IPS-NIHi11 (cell line): ENCODE data around the gene CACTIN.
"Not testable (repeated sequence)": the region's sequence is repeated elsewhere in the genome, so short reads cannot be mapped to it uniquely, and the experiment has no call there.

Experiments used
- DNase-seq: peaks from one replicate; pipeline ENCODE4 v3.0.0; 2012; ENCODE audit warnings: mixed read lengths, low spot score

CACTIN gene

DNA sequence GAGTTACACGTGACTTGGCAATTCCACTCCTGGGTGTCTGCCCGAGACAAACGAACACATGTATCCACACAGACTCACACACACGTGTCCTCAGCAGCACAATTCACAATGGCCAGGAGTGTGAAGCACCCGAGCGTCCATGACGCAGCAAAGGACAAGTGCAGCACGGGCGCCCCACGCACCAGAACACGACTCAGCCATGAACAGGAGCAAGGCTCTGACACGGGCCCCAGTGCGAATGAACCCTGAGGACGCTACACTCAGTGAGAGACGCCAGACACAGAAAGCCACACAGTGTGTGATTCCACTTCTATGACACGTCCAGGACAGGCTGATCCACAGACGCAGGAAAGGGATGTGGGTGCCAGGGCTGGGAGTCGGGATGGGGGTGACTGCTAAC, 37.2 kb upstream of the CACTIN start:
- no peak for DNase-seq

DNA sequence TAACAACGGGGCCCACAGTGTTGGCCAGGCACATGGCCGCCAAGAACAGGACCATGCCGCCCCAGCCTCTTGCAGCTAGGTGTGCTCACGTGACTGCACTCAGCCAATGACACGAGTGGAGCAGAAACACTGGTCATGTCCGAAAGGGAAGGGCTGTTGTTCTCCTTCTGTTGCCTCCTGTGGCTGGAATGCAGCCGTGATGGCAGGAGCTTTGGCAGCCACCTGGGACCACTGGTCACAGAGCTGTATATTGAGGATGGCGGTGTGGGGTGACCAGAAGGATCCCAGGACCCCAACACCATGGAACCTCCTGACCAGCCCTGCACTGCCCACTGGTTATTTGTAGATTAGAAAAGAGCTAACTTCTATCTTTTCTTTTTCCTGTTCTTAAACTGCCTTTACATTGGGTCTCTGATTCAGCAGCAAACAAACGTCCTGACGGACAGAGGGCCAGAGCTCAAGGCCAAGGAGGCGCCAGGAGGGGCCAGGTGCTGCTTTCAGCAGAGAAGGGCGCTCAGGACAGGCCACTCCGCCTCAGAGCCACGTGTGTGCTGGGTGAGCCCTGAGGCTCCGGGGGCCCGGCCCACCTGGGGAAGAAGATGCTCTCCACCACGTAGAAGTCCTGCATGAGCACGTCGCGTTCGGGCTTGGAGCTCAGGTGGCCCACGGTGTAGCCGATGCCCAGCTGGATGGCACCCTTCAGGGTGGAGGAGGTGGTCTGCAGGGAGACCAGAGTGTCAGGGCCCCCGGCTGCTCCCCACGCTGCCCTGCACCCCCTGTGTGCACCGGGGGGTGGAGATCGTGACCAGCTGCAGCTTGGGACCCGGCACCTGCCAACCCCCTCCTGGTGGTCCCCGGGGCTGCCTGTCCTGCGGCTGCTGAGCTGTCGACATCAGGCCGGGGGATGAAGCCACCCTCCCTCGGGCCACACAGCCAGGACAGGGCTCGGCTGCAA, 35.0 kb upstream of the CACTIN start:
- no peak for DNase-seq

DNA sequence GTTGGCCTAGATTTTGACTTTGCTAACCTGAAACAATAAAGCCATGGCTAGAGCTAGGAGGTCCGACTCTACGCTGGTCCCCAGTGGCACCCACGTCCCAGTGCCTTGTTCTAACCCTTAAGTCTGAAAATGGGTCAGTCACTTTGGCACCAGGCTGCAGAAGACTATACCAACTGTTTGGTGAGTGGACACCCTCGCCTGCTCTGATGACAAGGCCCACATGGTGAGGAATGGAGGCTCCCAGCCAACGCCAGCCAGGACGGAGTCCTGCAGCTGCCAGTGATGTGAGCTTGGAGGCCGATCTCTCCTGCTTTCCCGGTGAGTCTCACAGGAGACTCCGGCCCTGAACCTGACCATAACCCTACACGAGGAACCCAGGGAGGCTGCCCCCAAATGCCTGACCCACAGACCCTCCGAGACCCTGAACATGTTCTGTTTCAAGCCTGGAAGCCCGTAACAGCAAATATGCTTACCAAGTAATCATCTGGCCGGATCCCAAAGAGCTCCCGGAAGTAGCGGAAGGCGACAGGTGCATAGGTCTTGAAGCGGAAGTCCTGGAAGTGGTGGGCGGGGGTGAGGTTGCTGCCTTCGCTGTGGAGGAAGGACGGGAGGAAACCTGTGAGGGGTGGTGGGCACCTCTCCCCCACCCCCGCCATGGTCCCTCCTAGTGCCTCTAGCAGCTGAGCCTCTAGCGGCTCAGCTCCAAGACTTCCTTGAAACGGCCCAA, 34.1 kb upstream of the CACTIN start:
- DNase-seq, result no peak

DNA sequence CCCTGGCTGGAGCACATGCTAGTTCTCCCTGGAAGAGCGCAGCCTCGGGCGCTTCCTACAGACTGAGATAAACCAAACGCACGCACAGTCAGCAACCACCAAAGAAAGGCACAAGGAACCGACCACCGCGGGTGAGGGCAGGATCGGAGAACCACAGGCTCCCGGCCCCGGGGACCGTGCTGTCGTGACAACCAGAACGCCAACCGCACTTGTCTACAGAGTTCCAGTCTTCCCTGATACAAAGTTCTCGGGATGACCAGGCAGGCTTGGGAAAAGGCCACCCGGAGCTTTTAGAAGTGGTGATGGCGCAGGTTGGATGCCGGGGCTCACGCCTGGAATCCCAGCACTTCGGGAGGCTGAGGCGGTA, 33.1 kb upstream of the CACTIN start:
- no peak for DNase-seq

DNA sequence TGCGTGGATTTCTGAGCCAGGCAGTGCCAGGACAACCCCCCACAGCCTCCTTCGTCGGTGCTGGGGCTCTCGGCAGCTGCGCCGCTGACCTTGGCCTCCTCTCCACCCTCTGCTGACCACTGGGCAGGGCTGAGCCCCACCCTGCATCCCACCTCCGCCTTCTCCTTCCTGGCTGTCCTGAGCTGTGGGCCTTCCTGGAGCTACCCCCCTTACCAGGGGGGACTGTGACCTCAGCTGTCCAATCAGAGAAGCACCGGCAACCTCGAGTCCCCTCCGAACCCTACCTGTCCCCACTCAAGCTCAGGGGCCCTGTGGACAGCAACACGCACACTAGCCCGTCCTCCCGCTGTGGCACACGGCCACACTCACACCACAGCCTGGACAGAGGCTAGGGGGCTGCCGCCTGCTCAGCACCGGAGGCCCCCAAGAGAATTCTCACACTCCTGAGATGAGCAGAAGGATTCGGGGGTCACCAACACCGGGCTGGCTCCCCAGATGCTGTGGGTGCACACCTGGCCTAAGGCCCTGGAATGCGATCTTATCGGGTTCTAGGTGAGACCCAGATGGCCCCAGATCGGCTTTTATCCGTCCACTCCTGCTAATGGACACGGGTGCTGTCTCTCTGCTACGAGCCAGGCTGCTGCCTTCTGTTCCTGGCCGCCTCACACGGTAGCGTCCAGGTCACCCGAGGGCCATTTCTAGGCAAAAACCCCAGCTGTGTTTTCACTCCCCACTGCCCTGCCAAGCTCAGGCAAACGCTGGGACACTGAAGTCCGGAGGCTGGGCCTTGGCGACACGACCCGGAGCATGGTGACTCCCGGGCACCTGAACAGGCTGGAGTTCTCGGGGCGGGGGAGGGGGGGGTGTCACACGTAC, 32.5 kb upstream of the CACTIN start:
- no peak for DNase-seq

DNA sequence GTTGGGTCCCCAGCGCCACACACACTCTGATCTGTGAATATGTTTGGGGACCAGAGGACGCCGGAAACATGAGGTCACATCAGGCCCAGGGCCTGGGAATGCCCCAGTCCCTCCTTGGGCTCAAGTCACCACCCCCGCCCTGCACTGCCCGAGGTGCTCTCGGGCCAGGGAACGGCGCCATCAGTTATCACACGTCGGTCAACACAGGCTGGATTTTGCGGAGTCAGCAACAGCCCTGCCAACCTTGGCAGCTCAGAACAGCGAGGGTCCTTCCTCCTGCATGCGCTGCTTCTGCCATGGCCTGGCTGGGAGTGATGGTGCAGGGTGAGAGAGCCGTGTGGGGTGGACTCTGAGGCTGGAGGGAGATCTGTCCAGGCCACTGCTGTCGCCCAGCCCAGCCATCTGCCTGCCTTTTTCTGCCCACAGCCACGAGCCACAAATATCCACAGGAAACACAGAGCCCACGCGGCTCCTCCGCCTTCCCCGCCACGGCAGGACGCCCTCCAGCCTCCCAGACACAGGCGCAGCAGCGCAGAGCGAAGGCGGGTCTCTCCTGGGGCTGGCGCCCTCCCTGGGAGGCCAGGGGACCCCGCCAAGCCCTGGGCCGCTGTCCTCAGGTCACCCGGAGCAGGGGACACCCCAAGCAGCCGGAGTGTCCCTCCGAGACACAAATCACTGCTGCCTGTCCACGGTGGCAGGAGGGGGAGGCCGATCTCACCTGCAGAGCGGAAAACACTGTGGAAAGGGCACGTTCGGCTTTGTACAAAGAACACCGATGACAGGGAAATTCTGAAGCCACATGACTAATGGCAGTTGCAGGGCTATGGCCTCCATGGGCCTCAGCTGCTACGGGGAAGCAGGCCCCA, 31.6 kb upstream of the CACTIN start:
- DNase-seq, result no peak

DNA sequence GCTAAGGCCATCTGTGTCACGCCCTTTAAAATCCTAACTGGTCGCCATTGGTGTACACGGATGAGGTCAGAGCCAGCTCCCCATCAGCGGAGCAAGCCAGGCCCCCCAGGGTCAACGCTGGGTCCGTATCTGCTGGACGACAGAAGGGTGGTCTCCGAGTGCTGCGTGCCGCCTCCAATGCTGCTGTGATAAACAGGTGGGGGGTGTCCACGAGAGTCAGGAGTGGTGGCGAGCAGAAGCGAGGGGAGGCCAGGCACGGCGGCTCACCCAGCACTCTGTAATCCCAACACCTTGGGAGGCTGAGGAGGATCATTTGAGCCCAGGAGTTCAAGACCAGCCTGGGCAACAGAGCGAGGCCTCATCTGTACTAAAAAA, 30.8 kb upstream of the CACTIN start:
- DNase-seq, result no peak

DNA sequence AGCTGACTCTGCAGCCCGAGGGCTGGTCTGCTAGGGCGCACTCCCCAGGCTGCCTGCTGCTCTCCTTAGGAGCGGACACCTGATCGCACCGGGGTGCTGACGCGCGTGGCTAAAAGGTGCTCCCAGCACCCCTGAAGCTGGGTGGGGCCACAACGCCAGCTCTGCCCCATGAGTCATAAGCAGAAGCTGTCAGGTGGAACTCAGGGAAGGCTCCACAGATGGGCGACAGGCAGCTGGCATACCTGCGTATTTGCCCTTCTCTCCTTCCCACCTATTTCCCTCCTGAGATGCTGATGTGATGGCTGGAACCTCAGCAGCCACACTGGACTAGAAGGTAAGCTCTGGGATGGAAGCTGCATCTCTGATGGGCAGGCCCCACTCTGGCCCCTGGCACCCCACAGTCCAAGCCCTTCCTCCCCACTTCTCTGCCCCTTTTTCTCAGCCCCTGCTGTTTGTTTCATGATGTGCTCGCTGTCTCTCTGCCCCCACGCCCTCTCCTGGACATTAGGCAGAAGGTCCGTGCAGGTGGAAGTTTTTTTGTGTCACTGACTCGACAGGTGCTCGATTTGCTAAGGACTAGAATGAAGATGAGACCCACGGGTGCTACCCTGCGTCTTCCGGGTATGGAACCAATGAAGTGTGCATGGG, 30.3 kb upstream of the CACTIN start:
- peak; percentile 37 for DNase-seq

DNA sequence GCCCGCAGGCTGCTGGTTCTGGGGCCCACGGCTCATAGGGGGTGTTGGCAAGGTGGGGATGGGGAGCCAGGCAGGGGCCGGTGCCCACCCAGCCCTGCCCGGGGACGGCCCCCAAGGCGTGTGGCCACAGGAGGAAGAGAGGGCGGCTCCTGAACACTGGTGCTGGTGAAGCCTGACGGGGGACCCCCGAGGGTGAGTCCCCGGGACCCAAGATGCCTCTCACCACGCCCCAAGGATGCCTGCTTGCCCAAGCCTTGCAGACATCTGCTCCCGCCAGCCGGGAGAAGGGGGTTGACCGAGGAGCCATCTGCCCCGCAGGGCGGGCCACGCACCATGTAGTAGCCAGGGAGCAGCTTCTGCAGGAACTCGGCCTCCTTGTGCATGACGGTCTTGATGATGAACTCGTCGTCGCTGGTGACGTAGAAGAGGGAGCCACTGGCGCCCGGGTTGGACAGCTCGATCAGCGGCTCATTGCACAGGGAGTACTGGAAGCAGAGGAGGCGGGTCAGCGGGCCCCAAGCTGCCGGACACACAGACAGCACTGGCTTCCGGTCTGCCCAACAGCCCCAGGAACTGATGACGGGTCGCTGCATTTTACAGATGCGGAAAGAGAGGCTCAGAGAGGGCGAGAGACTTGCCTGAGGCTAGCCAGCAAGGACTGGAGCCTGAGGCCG, 29.6 kb upstream of the CACTIN start:
- peak; percentile 25 for DNase-seq

DNA sequence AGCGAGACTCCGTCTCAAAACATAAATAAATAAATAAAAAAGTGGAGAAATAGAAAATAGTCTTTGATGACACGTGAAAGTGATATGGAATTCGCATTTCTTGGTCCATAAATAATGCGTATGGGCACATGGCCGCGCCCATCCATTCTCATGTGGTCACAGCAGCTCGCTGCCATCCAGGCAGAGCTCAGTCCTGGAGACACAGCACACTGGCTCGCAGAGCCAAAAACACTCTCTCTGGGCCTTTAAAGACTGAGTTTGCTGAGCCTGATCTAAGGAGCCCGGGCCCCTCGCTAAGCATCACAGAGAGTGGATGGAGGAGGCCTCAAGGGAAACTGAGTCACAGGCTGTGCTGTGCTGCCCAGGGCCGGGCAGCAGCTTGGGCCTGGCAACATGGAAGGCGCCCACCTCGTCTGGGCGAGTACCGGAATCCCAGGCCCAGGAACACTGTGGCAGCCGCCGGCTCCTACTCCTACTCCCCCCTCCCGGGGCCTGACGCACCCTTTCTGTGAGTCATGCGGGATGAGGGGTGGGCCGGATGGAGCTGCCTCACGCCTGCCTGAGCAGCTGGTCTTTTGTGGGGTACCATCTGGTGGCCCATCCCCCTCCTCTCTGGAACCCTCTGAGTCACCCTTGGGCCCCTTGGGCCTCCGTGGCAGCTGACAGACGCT, 28.9 kb upstream of the CACTIN start:
- DNase-seq, result peak; percentile 49

DNA sequence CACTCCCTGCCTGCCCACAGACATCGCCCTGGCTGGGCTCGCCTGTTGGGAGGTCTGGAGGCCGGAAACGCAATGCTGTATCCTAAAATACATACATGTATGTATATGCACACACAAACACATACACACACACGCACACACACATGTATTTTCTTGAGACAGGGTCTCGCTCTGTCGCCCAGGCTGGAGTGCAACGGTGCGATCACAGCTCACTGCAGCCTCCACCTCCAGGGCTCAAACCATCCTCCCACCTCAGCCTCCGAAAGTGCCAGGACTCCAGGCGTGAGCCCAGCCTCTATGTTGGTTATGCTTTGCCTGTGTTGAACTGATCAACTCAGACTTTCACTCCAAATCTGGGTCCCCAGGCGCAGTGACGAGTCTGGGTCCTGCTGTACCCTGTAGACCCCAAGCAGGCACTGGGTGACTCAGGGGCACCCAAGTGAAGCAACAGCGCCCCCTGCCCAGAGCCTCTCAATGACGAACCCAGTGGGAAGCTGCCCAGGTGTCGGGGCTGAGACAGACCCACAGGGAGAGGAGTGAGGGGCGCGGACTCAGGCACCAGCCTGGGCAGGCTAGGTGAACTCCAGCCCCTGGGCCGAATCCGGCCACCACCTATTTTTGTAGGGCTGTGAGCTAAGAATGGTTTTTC, 27.4 kb upstream of the CACTIN start:
- peak; percentile 62 for DNase-seq

DNA sequence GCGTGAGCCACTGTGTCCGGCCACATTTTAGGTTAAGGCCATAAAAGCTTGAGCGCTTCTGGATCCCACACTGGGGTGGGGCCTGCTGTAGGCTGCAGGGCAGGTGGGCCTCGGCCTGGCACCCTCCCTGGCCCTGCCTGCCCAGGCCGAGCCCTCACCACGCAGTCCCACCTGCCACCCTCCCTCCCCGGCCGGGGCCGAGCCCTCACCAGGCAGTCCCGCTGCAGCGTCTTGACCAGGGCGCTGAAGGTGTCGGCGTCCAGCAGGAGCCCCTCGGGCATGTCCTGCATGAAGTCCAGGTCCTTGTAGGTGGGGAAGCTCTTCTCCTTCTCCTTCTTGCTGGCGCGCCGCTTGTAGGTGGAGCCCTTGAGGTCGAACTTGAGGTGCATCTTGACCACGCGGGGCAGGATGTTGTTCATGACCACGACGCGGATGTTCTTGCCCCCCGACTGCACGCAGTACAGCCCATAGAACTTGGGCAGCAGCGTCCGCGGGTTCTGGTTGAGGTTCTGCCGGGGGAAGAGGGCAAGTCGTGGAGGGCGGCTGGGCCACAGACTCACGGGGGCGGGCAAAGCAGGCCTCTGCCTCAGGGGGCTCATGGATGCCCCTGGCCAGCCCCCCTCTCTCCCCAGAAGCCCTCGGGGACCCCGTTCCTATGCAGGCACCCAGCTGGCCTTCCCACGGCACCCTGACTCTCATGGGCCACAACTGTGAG, 26.6 kb upstream of the CACTIN start:
- no peak for DNase-seq

DNA sequence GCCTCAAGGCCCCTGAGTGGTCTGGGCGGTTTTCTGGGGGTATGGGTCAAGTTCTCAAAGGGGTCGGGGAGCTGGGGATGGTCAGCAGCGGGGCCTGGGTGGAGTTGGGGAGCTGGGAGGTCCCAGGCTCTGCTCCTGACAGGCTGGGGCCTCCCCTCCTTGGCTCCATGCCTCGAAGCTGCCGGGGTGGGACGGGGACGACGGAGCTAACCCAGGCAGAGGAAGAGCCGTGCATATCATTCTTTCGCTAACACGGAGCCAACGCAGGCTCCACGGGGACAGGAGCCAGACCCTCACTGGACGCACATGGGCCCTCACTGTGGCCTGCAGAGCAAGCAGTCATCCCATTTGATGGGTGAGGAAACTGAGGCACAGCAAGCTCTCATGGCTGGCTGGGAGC, 25.8 kb upstream of the CACTIN start:
- no peak for DNase-seq

DNA sequence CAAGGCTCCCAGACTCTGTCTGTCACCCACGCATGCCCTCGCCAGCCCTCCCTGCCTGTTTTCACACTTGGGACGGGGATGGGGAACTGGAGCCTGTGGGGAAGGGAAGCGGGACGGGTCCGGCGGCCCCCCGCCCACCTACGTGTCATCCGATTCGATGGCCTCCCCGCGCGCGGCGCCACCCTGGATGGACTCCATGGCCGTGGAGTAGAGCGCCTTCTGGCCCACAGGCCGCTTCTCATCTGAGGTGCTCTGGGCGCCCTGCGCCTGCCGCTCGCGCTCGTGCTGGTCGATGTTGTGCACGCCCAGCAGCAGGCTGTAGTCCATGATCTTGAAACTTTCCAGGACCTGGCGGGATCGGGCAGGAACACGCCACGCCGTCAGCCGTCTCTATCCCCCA, 25.1 kb upstream of the CACTIN start:
- no peak for DNase-seq

DNA sequence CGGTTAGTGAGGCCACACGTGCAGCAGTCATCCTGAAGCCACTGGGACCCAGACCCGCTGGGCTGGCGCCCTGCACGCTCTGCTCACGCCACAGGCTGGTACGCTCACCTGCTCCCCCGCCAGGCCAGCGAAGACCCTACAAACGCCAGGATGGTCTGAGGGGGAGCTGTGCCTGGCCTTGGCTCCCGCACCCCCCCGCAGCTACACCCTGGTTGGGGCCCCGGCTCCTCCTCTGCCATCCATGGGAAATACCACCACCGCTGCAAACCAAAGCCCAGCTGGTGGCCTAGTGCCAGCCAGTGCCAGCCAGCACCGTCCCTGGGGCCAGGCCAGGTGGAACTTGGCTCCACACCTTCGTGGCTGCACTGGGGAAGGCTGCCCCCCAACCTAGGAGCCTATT, 23.3 kb upstream of the CACTIN start:
- no peak for DNase-seq

DNA sequence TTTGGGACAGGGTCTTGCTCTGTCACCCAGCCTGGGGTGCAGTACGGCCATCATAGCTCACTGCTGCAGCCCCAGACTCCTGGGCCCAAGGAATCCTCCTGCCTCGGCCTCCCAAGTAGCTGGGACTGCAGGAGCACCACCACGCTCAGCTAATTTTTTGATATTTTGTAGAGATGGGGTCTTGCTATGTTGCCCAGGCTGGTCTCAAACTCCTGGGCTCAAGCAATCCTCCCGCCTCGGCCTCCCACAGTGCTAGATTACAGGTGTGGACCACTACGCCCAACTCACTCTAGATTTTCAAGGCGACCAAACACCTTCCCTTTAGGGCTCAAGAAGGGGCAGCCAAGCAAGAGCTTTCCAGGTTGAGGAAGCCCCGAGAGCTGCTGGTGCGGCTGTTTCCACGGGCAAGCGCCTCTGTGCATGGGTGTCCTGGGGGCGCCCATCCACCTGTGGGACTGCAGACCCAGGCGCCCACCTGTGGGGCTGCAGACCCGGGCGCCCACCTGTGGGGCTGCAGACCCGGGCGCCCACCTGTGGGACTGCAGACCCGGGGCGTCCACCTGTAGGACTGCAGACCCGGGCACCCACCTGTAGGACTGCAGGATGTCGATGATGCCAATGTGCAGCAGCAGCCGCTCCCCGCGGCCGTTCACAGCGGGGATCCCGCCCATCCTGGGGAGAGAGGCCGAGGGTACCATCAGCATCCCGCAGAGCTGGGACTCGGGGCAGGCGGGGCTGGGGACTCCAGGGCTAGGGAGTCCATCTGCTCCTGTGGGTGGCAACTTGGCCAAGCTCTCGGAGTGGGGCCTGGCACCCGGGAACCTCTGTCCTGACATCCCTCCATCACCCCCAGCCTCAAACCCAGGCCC, 21.7 kb upstream of the CACTIN start:
- DNase-seq, result no peak

DNA sequence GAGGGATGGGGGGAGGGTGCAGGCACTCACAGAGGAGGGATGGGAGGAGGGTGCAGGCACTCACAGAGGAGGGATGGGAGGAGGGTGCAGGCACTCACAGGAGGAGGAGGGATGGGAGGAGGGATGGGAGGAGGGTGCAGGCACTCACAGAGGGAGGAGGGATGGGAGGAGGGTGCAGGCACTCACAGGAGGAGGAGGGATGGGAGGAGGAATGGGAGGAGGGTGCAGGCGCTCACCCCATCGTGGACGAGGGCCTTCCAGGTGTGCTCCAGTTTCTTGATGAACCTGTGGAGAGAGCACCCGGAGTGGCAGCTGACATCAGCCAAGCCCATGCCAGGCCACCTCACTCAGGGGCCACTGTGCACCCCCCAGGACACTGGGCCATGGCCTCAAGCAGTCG, 20.5 kb upstream of the CACTIN start:
- not testable (repeated sequence) for DNase-seq
